ENCODE results near the gene CDC14B.

GRCh38 chr9:96553070-96553469 lies 66.6 kb downstream of the CDC14B start:
- TF ChIP-seq TAF1 (IDR thresholded peaks at IDR 0.05; ENCODE audit: borderline replicate concordance, insufficient read depth, low read length), result no peak
- TF ChIP-seq SIN3A (IDR thresholded peaks at IDR 0.05; ENCODE audit: borderline replicate concordance, insufficient read depth, low read length), result no peak
- TF ChIP-seq POLR2AphosphoS5 (IDR thresholded peaks at IDR 0.05; ENCODE audit: low read depth, low read length), result no peak
- no peak for TF ChIP-seq REST (IDR thresholded peaks at IDR 0.05; ENCODE audit: insufficient read depth in 1 of 2, low read depth in 2 of 2, low read length in 2 of 2)
